Stomach (tissue), 9 donors: ENCODE measurements around the gene EPC2. TPM values are rescaled to one million over a fixed set of nuclear protein-coding genes. Genes with fewer than 3 reads are reported as not detected.
"Not testable (repeated sequence)": the region's sequence is repeated elsewhere in the genome, so short reads cannot be mapped to it uniquely, and the experiment has no call there.

Experiments used
- DNase-seq, 2 donors: peaks; one replicate each; pipeline versions ENCODE4 v3.0.0 to v3.0.0-alpha.2; 2013 to 2019
- H3K27ac ChIP-seq, 5 donors: fragments of 200-600 bp in 4 of 5; sonication (generic) in 4 of 5; one replicate each; pipeline ENCODE4 v1.5.1; 2013 to 2019; ENCODE audit warnings: mild to moderate bottlenecking in 1 of 5, moderate library complexity in 1 of 5
- H3K27me3 ChIP-seq, 3 donors: fragments of 200-600 bp; sonication (generic); one replicate each; pipeline ENCODE4 v1.5.1; 2017 to 2019; ENCODE audit warnings: mixed run types in 1 of 3
- H3K36me3 ChIP-seq, 4 donors: fragments of 200-600 bp; sonication (generic); 1 replicate in 3 of 4; 2 replicates in 1 of 4; pipeline ENCODE4 v1.5.1; 2016 to 2019
- H3K4me1 ChIP-seq, 4 donors: fragments of 200-600 bp; sonication (generic); one replicate each; pipeline ENCODE4 v1.5.1; 2016 to 2019
- H3K4me3 ChIP-seq, 4 donors: fragments of 200-600 bp; sonication (generic) in 3 of 4; one replicate each; pipeline ENCODE4 v1.5.1; 2016 to 2019; ENCODE audit warnings: mild to moderate bottlenecking in 1 of 4
- H3K9me3 ChIP-seq, 4 donors: fragments of 200-600 bp; sonication (generic); one replicate each; pipeline ENCODE4 v1.5.1; 2016 to 2019
- CTCF ChIP-seq, 7 experiments: fragments of 450-650 bp in 4 of 7; fragments of 200-600 bp in 3 of 7; sonication (generic) in 3 of 7; IDR thresholded peaks; one replicate each; pipeline ENCODE4 v1.5.1; 2016 to 2019; ENCODE audit warnings: antibody characterized with exemption in 7 of 7, control low read depth in 2 of 7, mild to moderate bottlenecking in 1 of 7
- EP300 ChIP-seq: sonication (generic); formaldehyde crosslinking; IDR thresholded peaks from one replicate; pipeline ENCODE4 v1.6.1; 2017; ENCODE audit warnings: antibody characterized with exemption
- POLR2A ChIP-seq, 4 donors: fragments of 450-650 bp; IDR thresholded peaks; one replicate each; pipeline ENCODE4 v1.6.1; 2016; ENCODE audit warnings: antibody characterized with exemption in 4 of 4, control low read depth in 2 of 4, mild to moderate bottlenecking in 1 of 4, moderate library complexity in 1 of 4
- POLR2AphosphoS5 ChIP-seq, 3 donors: sonication (generic); formaldehyde crosslinking; IDR thresholded peaks; one replicate each; pipeline ENCODE4 v1.6.1; 2016; ENCODE audit warnings: antibody characterized with exemption in 3 of 3
- WGBS, 5 donors: extraction: QIAGEN DNeasy Blood & Tissue Kit in 3 of 5; methylation state at CpG; one replicate each; pipeline versions ENCODE4 v1.1.5 to v1.1.7; 2013 to 2018; 5-methylcytosine and 5-hydroxymethylcytosine counted together
- intact Hi-C: fragments of 100-400 bp; cut with DNase I; formaldehyde crosslinking; loops from one replicate; pipeline ENCODE4 v1.15.1; 2023; ENCODE audit warnings: low total_unique reads
- polyA plus RNA-seq, 3 donors: library from polyadenylated mRNA; stranded (reverse); fragments of 200-250 nt; gene quantifications; one replicate each; pipeline ENCODE4 v1.2.3, GENCODE V29; 2013
- total RNA-seq, 5 donors: library from RNA; depleted of rRNA; stranded (reverse); fragments of >200 nt; gene quantifications; one replicate each; pipeline versions ENCODE4 v1.1.0 to v1.2.3, GENCODE V29; 2014 to 2016
- donor health status: healthy with polysubstance abuse.
- donor health status: Bipolar disorder and iron deficiency.
- donor health status: healthy.

The EPC2 gene
- total and polyA plus RNA-seq, 8 donors: 0.87 to 42.2 (median 13.5) TPM

DNA sequence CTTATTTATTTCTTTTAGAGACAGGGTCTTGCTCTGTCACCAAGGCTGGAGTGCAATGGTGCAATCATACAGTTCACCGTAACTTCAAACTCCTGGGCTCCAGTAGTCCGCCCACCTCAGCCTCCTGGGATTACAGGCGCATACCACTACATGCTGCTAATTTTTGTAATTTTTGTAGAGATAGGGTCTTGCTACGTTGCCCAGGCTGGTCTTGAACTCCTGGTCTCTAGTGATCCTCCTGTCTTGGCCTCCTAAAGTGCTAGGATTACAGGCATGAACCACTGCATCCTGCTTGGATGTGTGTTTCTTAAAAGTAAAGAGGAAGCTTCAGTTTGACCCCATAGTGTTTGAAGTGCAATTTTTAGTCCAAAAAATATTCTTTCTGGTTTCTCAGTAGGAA, 125.5 kb downstream of the EPC2 start:
- DNase-seq: no peak
- Histone ChIP-seq H3K27ac (no peak overlapping the region), H3K9me3 (no peaks in the 10 kb centered on the region), H3K36me3 (peaks cover 14 to 68% (median 54%) of the 10 kb centered on the region in 4 donors), H3K4me1 (no peaks in the 10 kb centered on the region), H3K4me3 (no peak overlapping the region), H3K27me3 (no peaks in the 10 kb centered on the region)
- TF ChIP-seq POLR2AphosphoS5 (IDR thresholded peaks at IDR 0.05): no peak
- no peak for TF ChIP-seq POLR2A (IDR thresholded peaks at IDR 0.05)
- no peak for TF ChIP-seq CTCF (IDR thresholded peaks at IDR 0.05)
- TF ChIP-seq EP300: no peak
- intact Hi-C loops: no loop called here
- 95 to 97% (median 96%) methylated on average over 4 of the region's 4 CpGs for WGBS, 5 donors

DNA sequence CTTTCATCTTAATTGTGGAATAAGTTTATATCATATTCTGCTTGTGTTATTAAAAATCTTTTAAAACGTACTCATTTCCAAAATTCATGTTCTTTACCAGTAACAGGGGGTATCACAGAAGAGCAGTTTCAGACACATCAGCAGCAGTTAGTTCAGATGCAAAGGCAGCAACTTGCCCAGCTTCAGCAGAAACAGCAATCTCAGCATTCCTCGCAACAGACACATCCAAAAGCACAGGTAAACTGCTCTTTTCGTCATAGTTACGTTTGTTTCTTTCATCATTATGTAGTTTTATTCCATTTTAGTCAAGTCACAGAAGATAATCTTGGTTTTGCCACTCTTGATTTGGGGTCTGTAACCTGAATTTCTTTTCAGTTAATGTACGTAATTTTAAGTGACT, 137.0 kb downstream of the EPC2 start:
- H3K4me3 ChIP-seq: no peak overlapping the region
- intact Hi-C loops: no loop called here
- peaks cover 24 to 60% (median 51%) of the 10 kb centered on the region in 4 donors for H3K36me3 ChIP-seq
- DNase-seq: no peak
- no peaks in the 10 kb centered on the region for H3K9me3 ChIP-seq
- 94 to 96% (median 95%) methylated on average over 5 of the region's 5 CpGs for WGBS, 5 donors
- H3K27ac ChIP-seq: no peak overlapping the region
- no peaks in the 10 kb centered on the region for H3K4me1 ChIP-seq
- H3K27me3 ChIP-seq: no peaks in the 10 kb centered on the region
- TF ChIP-seq POLR2A (IDR thresholded peaks at IDR 0.05) (no peak), POLR2AphosphoS5 (IDR thresholded peaks at IDR 0.05) (no peak), EP300 (no peak), CTCF (IDR thresholded peaks at IDR 0.05) (no peak)

- no peak overlapping the region for H3K4me3 ChIP-seq
- no peaks in the 10 kb centered on the region for H3K9me3 ChIP-seq
- DNase-seq: no peak
- no peak overlapping the region for H3K27ac ChIP-seq
- H3K4me1 ChIP-seq: no peaks in the 10 kb centered on the region
- H3K36me3 ChIP-seq: peaks cover 21 to 37% (median 34%) of the 10 kb centered on the region in 4 donors
- intact Hi-C loops: no loop called here
- H3K27me3 ChIP-seq: no peaks in the 10 kb centered on the region
- TF ChIP-seq POLR2A (IDR thresholded peaks at IDR 0.05): no peak
- TF ChIP-seq CTCF (IDR thresholded peaks at IDR 0.05): no peak
- no peak for TF ChIP-seq EP300
- no peak for TF ChIP-seq POLR2AphosphoS5 (IDR thresholded peaks at IDR 0.05)
Measured at GRCh38 chr2:148789059-148789458, 144.5 kb downstream of the EPC2 start.

- 96 to 100% (median 97%) methylated on average over 5 of the region's 5 CpGs for WGBS, 5 donors
- intact Hi-C loops, H3K9me3 ChIP-seq: not testable (repeated sequence)
Measured at GRCh38 chr2:148790172-148790571, 145.6 kb downstream of the EPC2 start.

GRCh38 chr2:148794558-148794957, 150.0 kb downstream of the EPC2 start:
- Histone ChIP-seq H3K27ac (no peak overlapping the region), H3K4me1 (no peaks in the 10 kb centered on the region), H3K9me3 (no peaks in the 10 kb centered on the region), H3K27me3 (no peaks in the 10 kb centered on the region), H3K36me3 (peaks cover 0 to 2% (median 0%) of the 10 kb centered on the region in 4 donors), H3K4me3 (no peak overlapping the region)
- DNase-seq: no peak
- intact Hi-C loops: no loop called here
- TF ChIP-seq EP300 (no peak), POLR2AphosphoS5 (IDR thresholded peaks at IDR 0.05) (no peak), CTCF (IDR thresholded peaks at IDR 0.05) (no peak), POLR2A (IDR thresholded peaks at IDR 0.05) (no peak)
- 48 to 60% (median 53%) methylated on average over 2 of the region's 2 CpGs for WGBS, 5 donors

More at GRCh38 chr2:148790172-148790571, 145.6 kb downstream of the EPC2 start:
- H3K27me3 ChIP-seq, H3K4me3 ChIP-seq, DNase-seq, H3K4me1 ChIP-seq, H3K27ac ChIP-seq: not testable (repeated sequence)
- peaks cover 10 to 26% (median 22%) of the 10 kb centered on the region in 4 donors for H3K36me3 ChIP-seq
